PC-3 (cell line): ENCODE data around the gene CHD6. TPM values are rescaled to one million over a fixed set of nuclear protein-coding genes. Genes with fewer than 3 reads are reported as not detected.
A peak's percentile ranks its signal among the peaks of the same experiment; 100 is the strongest.

Experiments
- ATAC-seq: fragments of 200-7000 bp; cut with Tn5 transposase; 2 replicates; pipeline ENCODE4 v1.9.1; 2020; ENCODE audit warnings: mild to moderate bottlenecking, moderate library complexity
- BruUV-seq: library from RNA; stranded (reverse); fragments of 400-500 nt; replicated peaks from 2 replicates; lab custom pipeline; 2021; lab: Mats Ljungman, UMichigan
- CTCF ChIA-PET: fragments of 300-600 bp; sonication (Branson Sonifier 250); formaldehyde crosslinking; loops from one replicate; lab custom pipeline; 2022; ENCODE audit warnings: antibody characterized with exemption; lab: Charles Lee
- POLR2A ChIA-PET: fragments of 300-600 bp; sonication (Branson Sonifier 250); formaldehyde crosslinking; loops from one replicate; lab custom pipeline; 2022; ENCODE audit warnings: antibody characterized with exemption; ENCODE audit not compliant: unreplicated experiment; lab: Charles Lee
- DNase-seq: peaks from one replicate; pipeline ENCODE4 v3.0.0-alpha.2; 2015
- H2AFZ ChIP-seq: fragments of 300-600 bp; sonication (generic); 2 replicates; pipeline ENCODE4 v1.6.0; 2016; ENCODE audit warnings: antibody characterized with exemption, low read length
- H3F3A ChIP-seq: fragments of 300-600 bp; sonication (generic); one replicate; pipeline ENCODE4 v1.6.0; 2017; ENCODE audit warnings: antibody characterized with exemption, low read length, control low read depth, mild to moderate bottlenecking; ENCODE audit not compliant: unreplicated experiment
- H3K27ac ChIP-seq: fragments of 300-600 bp; sonication (generic); 2 replicates; pipeline ENCODE4 v1.5.1; 2016; ENCODE audit warnings: mild to moderate bottlenecking, low read length
- H3K27me3 ChIP-seq: fragments of 300-600 bp; sonication (generic); 2 replicates; pipeline ENCODE4 v1.6.1; 2016; ENCODE audit warnings: low read length, mixed read lengths
- H3K36me3 ChIP-seq: fragments of 300-600 bp; sonication (generic); 2 replicates; pipeline ENCODE4 v1.6.1; 2016; ENCODE audit warnings: low read depth, mixed run types, low read length, mixed read lengths
- H3K4me1 ChIP-seq: fragments of 300-600 bp; sonication (generic); 2 replicates; pipeline ENCODE4 v1.5.1; 2016; ENCODE audit warnings: low read length; ENCODE audit not compliant: insufficient read depth
- H3K4me2 ChIP-seq: fragments of 300-600 bp; sonication (generic); 2 replicates; pipeline ENCODE4 v1.6.0; 2016; ENCODE audit warnings: low read length
- H3K4me3 ChIP-seq: fragments of 300-600 bp; sonication (generic); 2 replicates; pipeline ENCODE4 v1.5.1; 2016; ENCODE audit warnings: mild to moderate bottlenecking, low read length, mixed read lengths
- H3K79me2 ChIP-seq: fragments of 300-600 bp; sonication (generic); 2 replicates; pipeline ENCODE4 v1.6.1; 2017; ENCODE audit warnings: low read length, mixed read lengths
- H3K9ac ChIP-seq: fragments of 300-600 bp; sonication (generic); 2 replicates; pipeline ENCODE4 v1.6.0; 2016; ENCODE audit warnings: mild to moderate bottlenecking, low read length
- H3K9me2 ChIP-seq: fragments of 300-600 bp; sonication (generic); replicated peaks from 2 replicates; pipeline ENCODE4 v1.6.1; 2016; ENCODE audit warnings: mixed run types, low read length, mixed read lengths
- H3K9me3 ChIP-seq: fragments of 300-600 bp; sonication (generic); 2 replicates; pipeline ENCODE4 v1.6.1; 2016; ENCODE audit warnings: low read length, mixed read lengths
- H4K20me1 ChIP-seq: fragments of 300-600 bp; sonication (generic); 2 replicates; pipeline ENCODE4 v1.6.1; 2016; ENCODE audit warnings: low read length, mixed read lengths
- CTCF ChIP-seq: fragments of 300-600 bp; sonication (generic); conservative IDR thresholded peaks from 2 replicates; pipeline ENCODE4 v1.5.1; 2017; ENCODE audit warnings: antibody characterized with exemption, low read depth, mild to moderate bottlenecking, low read length
- EZH2 ChIP-seq: fragments of 300-600 bp; sonication (generic); IDR thresholded peaks from one replicate; pipeline ENCODE4 v1.6.1; 2017; ENCODE audit warnings: antibody characterized with exemption, mild to moderate bottlenecking, low read length; ENCODE audit not compliant: unreplicated experiment
- EZH2phosphoT487 ChIP-seq: fragments of 300-600 bp; sonication (generic); IDR thresholded peaks from 2 replicates; pipeline ENCODE4 v1.6.1; 2018; ENCODE audit warnings: mild to moderate bottlenecking, antibody characterized with exemption, low read length, borderline replicate concordance
- intact Hi-C: fragments of 100-400 bp; cut with micrococcal nuclease; formaldehyde crosslinking; loops from 2 replicates; pipeline ENCODE4 v1.9.0; 2023
- total RNA-seq: library from RNA; depleted of rRNA; stranded (reverse); fragments of >200 nt; gene quantifications from 2 replicates; pipeline ENCODE4 v1.2.3, GENCODE V29; 2014

Gene CHD6
- total RNA-seq, 1 experiment from 2014 or later, result 19.5 TPM

- Histone ChIP-seq H4K20me1 (no peaks in the 10 kb centered on the region), H3K9me3 (no peaks in the 10 kb centered on the region), H3K4me3 (no peak overlapping the region), H3F3A (no peaks in the 10 kb centered on the region), H3K4me2 (no peak overlapping the region), H3K27ac (no peak overlapping the region), H3K36me3 (no peaks in the 10 kb centered on the region), H3K9me2 (no peaks in the 10 kb centered on the region), H3K4me1 (no peaks in the 10 kb centered on the region), H3K9ac (no peak overlapping the region), H2AFZ (no peak overlapping the region), H3K79me2 (no peaks in the 10 kb centered on the region), H3K27me3 (peaks cover 35% of the 10 kb centered on the region)
- POLR2A ChIA-PET, result no interaction called here
- BruUV-seq, result no TSS peak
- ATAC-seq (no peak), DNase-seq (no peak)
- intact Hi-C loops, result no loop called here
- CTCF ChIA-PET, result no interaction called here
- no peak for TF ChIP-seq CTCF
- TF ChIP-seq EZH2, result no peak
- no peak for TF ChIP-seq EZH2phosphoT487
Measured at GRCh38 chr20:41364967-41365765, 253.0 kb downstream of the CHD6 start.

GRCh38 chr20:41364236-41364855 lies 253.8 kb downstream of the CHD6 start:
- Histone ChIP-seq H4K20me1 (no peaks in the 10 kb centered on the region), H3F3A (no peaks in the 10 kb centered on the region), H3K4me3 (no peak overlapping the region), H3K4me1 (no peaks in the 10 kb centered on the region), H3K9me3 (no peaks in the 10 kb centered on the region), H2AFZ (no peak overlapping the region), H3K27me3 (peaks cover 35% of the 10 kb centered on the region), H3K79me2 (no peaks in the 10 kb centered on the region), H3K36me3 (no peaks in the 10 kb centered on the region), H3K9me2 (no peaks in the 10 kb centered on the region), H3K4me2 (no peak overlapping the region), H3K9ac (no peak overlapping the region), H3K27ac (no peak overlapping the region)
- DNase-seq (no peak), ATAC-seq (peak; percentile 22)
- BruUV-seq, result no TSS peak
- intact Hi-C loops, result no loop called here
- no peak for TF ChIP-seq CTCF
- TF ChIP-seq EZH2, result no peak
- TF ChIP-seq EZH2phosphoT487, result no peak
- CTCF ChIA-PET, result no interaction called here
- POLR2A ChIA-PET, result no interaction called here

DNA sequence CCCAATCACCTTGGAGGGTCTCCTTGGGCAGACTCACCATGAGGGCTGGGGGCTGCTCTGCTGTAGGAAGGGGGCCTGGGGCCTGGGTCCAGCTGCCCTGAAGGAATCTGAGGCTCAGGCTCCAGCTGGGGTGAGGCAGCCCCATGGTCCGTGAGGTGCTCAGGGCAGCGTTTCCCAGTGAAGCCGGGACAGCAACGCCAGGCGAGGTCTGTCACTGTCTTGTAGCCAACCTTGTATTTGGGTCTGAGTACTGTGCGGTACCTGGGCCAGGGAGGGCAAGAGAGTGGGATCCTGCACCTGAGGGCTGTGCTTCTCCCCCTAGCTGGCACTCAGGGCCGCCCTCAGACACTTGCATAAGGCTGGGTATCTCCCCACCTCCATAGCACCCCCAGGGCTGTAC lies 254.6 kb downstream of the CHD6 start:
- Histone ChIP-seq H3K4me1 (no peaks in the 10 kb centered on the region), H4K20me1 (no peaks in the 10 kb centered on the region), H3K79me2 (no peaks in the 10 kb centered on the region), H3K4me2 (no peak overlapping the region), H3K9me2 (no peaks in the 10 kb centered on the region), H3F3A (no peaks in the 10 kb centered on the region), H3K4me3 (no peak overlapping the region), H3K9me3 (no peaks in the 10 kb centered on the region), H3K9ac (no peak overlapping the region), H3K27me3 (peaks cover 35% of the 10 kb centered on the region), H2AFZ (no peak overlapping the region), H3K36me3 (no peaks in the 10 kb centered on the region), H3K27ac (no peak overlapping the region)
- intact Hi-C loops, result no loop called here
- BruUV-seq, result no TSS peak
- DNase-seq (no peak), ATAC-seq (no peak)
- ChIA-PET POLR2A (no interaction called here), CTCF (no interaction called here)
- TF ChIP-seq CTCF, result no peak
- TF ChIP-seq EZH2, result no peak
- no peak for TF ChIP-seq EZH2phosphoT487
